MCF 10A (cell line): Measurements from ENCODE around the gene NGFR. TPM values are rescaled to one million over a fixed set of nuclear protein-coding genes. Genes with fewer than 3 reads are reported as not detected.

Experiments used
- BruUV-seq: library from RNA; stranded (reverse); fragments of 400-500 nt; replicated peaks from 2 replicates; lab custom pipeline; 2021; lab: Mats Ljungman, UMichigan
- CTCF ChIA-PET: fragments of 300-600 bp; sonication (Branson Sonifier 250); formaldehyde crosslinking; extraction: SDS; loops from one replicate; lab custom pipeline; 2021; ENCODE audit warnings: antibody characterized with exemption, inconsistent platforms; lab: Yijun Ruan, JAX
- POLR2A ChIA-PET: fragments of 300-600, 350-650 bp; sonication (Branson Sonifier 250); formaldehyde crosslinking; extraction: SDS; loops from one replicate; lab custom pipeline; 2020; ENCODE audit warnings: antibody characterized with exemption, inconsistent platforms; lab: Yijun Ruan, JAX
- DNase-seq: peaks from one replicate; pipeline ENCODE4 v3.0.0-alpha.2; 2018; ENCODE audit not compliant: unreplicated experiment
- H3K27ac Mint-ChIP-seq: one replicate; pipeline ENCODE4 v1.8.0; 2022; ENCODE audit warnings: mild to moderate bottlenecking, low read depth, mixed read lengths; ENCODE audit not compliant: unreplicated experiment
- H3K27me3 Mint-ChIP-seq: one replicate; pipeline ENCODE4 v1.8.0; 2022; ENCODE audit warnings: mixed read lengths; ENCODE audit not compliant: insufficient read depth, unreplicated experiment
- H3K36me3 Mint-ChIP-seq: one replicate; pipeline ENCODE4 v1.8.0; 2022; ENCODE audit warnings: mild to moderate bottlenecking, moderate library complexity, mixed read lengths; ENCODE audit not compliant: insufficient read depth, unreplicated experiment
- H3K4me1 Mint-ChIP-seq: one replicate; pipeline ENCODE4 v1.8.0; 2022; ENCODE audit warnings: mixed read lengths; ENCODE audit not compliant: insufficient read depth, unreplicated experiment
- H3K4me3 Mint-ChIP-seq: one replicate; pipeline ENCODE4 v1.8.0; 2022; ENCODE audit warnings: mild to moderate bottlenecking, moderate library complexity, mixed read lengths; ENCODE audit not compliant: unreplicated experiment
- H3K9me3 Mint-ChIP-seq: one replicate; pipeline ENCODE4 v1.8.0; 2022; ENCODE audit warnings: mixed read lengths; ENCODE audit not compliant: unreplicated experiment
- intact Hi-C: fragments of 100-400 bp; cut with micrococcal nuclease; formaldehyde crosslinking; loops from 2 replicates; pipeline ENCODE4 v1.14.1; 2022
- total RNA-seq: library from RNA; stranded (reverse); gene quantifications from 2 replicates; pipeline ENCODE4 v1.2.3, GENCODE V29; 2022
- TF ChIP-seq, protein P1 (sequence below): fragments of 200-600 bp; IDR thresholded peaks from one replicate; pipeline ENCODE4 v1.8.0; 2022; ENCODE audit warnings: antibody characterized with exemption, mild to moderate bottlenecking; ENCODE audit not compliant: unreplicated experiment

The NGFR gene
- total RNA-seq, 1 experiment from 2014 or later: 0.26 TPM

DNA sequence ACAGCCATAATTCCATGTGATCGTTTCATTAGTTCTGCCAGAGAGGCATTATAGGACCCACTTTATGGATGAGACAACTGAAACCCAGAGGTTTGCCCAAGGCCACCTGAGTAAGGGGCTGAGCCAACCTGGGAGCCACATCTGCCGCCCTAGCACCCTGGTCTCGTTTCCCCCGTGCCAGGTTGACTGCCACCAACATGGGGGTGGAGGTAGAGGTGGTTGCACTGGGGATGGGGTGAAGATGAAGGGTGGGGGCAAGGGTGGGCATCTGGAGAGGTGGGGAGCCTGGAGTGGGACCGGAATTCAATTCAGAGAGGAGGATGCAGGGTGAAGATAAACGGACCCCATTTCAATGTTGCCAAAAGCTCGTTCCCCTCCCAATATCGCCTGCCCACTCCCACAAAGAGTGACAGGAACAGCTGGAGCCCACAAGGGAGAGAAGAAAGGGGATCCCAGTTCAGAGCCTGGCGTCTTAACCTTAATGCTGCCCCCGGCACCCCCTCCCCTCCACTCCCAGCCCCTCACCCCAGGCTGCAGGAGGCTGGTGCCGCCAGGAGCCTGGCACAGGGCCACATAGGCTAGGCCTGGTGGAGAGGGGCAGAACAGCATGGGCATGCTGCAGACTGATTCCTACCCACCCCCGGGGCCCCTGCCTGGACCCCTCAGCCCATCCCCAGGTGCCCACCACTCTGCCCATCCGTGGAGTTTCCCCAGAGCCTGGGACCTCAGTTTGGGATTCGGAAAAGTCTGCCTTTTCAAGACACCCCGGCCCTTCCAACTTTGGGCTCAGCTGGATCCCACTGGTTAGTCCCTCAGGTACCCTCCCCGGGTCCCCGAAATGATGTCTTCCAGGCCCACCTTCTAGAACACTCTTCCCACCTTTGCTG is 29.6 kb downstream of the NGFR start:
- Mint-ChIP-seq H3K4me1 (peaks cover 6% of the 10 kb centered on the region), H3K4me3 (no peak overlapping the region), H3K27ac (no peak overlapping the region), H3K9me3 (no peaks in the 10 kb centered on the region), H3K27me3 (peaks cover 14% of the 10 kb centered on the region), H3K36me3 (peaks cover 4% of the 10 kb centered on the region)
- CTCF ChIA-PET: interaction anchor here (0.6 to 3.1 kb wide), 4 partner anchors 14 to 156 kb away, joined by 3 to 8 read pairs (median 6); no protein-coding TSS in a partner anchor
- no peak for DNase-seq
- intact Hi-C loops: no loop called here
- TF ChIP-seq, protein P1, sequence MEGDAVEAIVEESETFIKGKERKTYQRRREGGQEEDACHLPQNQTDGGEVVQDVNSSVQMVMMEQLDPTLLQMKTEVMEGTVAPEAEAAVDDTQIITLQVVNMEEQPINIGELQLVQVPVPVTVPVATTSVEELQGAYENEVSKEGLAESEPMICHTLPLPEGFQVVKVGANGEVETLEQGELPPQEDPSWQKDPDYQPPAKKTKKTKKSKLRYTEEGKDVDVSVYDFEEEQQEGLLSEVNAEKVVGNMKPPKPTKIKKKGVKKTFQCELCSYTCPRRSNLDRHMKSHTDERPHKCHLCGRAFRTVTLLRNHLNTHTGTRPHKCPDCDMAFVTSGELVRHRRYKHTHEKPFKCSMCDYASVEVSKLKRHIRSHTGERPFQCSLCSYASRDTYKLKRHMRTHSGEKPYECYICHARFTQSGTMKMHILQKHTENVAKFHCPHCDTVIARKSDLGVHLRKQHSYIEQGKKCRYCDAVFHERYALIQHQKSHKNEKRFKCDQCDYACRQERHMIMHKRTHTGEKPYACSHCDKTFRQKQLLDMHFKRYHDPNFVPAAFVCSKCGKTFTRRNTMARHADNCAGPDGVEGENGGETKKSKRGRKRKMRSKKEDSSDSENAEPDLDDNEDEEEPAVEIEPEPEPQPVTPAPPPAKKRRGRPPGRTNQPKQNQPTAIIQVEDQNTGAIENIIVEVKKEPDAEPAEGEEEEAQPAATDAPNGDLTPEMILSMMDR: no peak
- POLR2A ChIA-PET: interaction anchor here (0.8 to 1.2 kb wide), 4 partner anchors 18 to 81 kb away, joined by 3 to 4 read pairs (median 4); no protein-coding TSS in a partner anchor
- BruUV-seq: no TSS peak

DNA sequence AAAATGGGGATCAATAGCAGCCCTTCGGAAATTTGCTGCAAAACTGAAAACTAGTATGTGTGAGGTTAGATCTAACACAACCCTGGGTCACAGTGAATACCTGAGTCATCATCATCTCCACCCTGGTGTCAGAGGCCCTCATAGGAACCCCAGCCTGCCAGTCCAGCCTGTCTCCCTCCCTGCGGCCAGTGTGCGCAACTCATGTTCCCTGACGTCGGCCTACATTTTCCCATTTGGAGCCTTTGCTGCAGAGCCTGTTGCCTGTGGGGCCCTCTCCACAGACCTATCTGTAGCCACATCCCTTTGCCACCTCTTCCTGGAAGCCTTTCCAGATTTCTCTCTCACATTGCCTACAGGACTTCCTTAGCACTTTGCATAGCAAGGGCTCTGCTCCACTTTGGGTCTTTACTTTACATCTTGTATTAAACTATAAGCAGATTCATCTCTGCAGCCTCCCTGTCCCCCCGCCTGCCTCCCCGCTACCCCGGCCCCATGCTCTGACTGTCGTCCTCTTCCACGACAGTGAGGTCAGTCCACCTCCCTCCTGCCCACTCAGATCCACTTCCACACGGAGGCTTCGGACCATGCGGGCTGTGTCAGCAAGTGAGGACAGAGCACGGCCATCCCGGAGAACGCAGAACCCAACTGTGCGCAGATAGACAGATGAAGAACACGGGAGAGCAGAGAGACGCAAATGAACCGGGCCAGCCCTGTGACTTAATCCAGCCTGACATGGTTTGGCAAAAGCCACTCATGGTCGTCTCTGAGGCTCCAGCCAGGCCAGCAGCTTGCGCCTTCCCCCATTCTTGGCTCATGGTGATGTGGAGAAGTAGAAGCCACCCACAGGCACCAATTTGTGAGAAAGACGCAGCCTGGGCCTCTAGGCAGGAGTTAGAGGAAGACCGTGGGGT is 31.0 kb downstream of the NGFR start:
- TF ChIP-seq, protein P1: no peak
- no TSS peak for BruUV-seq
- intact Hi-C loops: no loop called here
- ChIA-PET CTCF (interaction anchor here (1.2 kb wide), 1 partner anchor 30 kb away, joined by 5 read pairs; no protein-coding TSS in a partner anchor), POLR2A (interaction anchor here (0.7 kb wide), 1 partner anchor 236 kb away, joined by 3 read pairs; no protein-coding TSS in a partner anchor)
- Mint-ChIP-seq H3K36me3 (peaks cover 6% of the 10 kb centered on the region), H3K9me3 (no peaks in the 10 kb centered on the region), H3K27ac (no peak overlapping the region), H3K4me3 (no peak overlapping the region), H3K4me1 (peaks cover 6% of the 10 kb centered on the region), H3K27me3 (peaks cover 14% of the 10 kb centered on the region)
- DNase-seq: no peak

DNA sequence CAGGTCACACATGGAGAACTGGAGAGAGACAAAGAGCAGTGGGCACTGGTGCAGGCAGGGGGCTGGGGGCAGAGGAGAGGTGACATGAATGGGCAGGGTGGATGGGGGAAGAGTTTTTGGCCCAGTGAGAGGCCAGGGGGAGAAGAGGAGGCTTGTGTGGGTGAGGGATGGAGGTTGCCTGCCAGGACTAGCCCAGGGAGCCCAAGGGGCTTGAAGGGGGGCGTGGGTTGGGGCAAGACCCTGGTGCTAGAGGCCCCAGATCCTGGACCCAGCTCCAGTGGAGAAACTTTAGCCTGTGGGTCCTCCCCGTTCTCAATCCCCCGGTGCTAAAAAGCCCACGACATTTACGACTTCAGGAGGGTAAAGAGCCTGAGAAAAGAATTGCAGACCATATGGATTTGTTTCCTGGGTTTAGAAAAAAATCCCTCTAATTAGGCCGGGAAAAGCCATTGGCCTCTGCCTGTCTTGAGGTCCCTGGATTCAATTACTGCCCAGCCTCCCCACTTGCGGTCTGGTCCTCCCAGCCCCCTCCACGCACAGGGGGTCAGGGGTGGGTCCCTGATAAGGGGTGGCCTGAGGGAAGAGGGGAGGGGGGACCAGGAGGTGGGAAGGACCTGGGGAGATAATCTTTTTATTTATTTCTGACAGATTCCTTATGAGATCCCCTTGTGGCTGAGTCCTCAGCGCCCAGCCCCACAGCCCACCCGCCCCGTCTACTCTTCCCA is 33.0 kb downstream of the NGFR start:
- intact Hi-C loops: no loop called here
- Mint-ChIP-seq H3K4me1 (peaks cover 6% of the 10 kb centered on the region), H3K27me3 (peaks cover 14% of the 10 kb centered on the region), H3K36me3 (peaks cover 6% of the 10 kb centered on the region), H3K27ac (no peak overlapping the region), H3K9me3 (no peaks in the 10 kb centered on the region), H3K4me3 (no peak overlapping the region)
- CTCF ChIA-PET: interaction anchor here (1.0 kb wide), 1 partner anchor 496 kb away, joined by 4 read pairs; no protein-coding TSS in a partner anchor
- TF ChIP-seq, protein P1: no peak
- DNase-seq: no peak
- no TSS peak for BruUV-seq
- POLR2A ChIA-PET: interaction anchor here (0.9 kb wide), 1 partner anchor 18 kb away, joined by 3 read pairs; no protein-coding TSS in a partner anchor
